ENCODE measurements around the gene SRP72.

SRP72 gene

GRCh38 chr4:56467284-56468096 is at the start of gene SRP72:
SRP72 (plus strand) TSS chr4:56467617; CDS start chr4:56467636, 19 bp downstream.
- peaks cover 87% of the 10 kb centered on the region for H3K79me2 ChIP-seq (ENCODE audit: low read length)
- no peaks in the 10 kb centered on the region for H3K27me3 ChIP-seq (replicated peaks; ENCODE audit: insufficient read depth, low read length)
- peak within 1 kb of the TSS; percentile 94 for H3K4me3 ChIP-seq (ENCODE audit: low read length)
- peak; percentile 89 for DNase-seq
- H3K36me3 ChIP-seq (replicated peaks; ENCODE audit: insufficient read depth, low read length): peaks cover 5% of the 10 kb centered on the region; the same call in 1 of the 2 replicates
- H3K4me2 ChIP-seq (ENCODE audit: low read depth, low read length): peak within 1 kb of the TSS; percentile 70
- H3K9me2 ChIP-seq (replicated peaks; ENCODE audit: insufficient read depth, low read length): no peaks in the 10 kb centered on the region
- peaks cover 12% of the 10 kb centered on the region for H3F3A ChIP-seq (ENCODE audit: insufficient read depth, low read length)
- peak within 1 kb of the TSS; percentile 91 for H2AFZ ChIP-seq (ENCODE audit: low read length)
- H3K27ac ChIP-seq (ENCODE audit: low read length): peak within 1 kb of the TSS; percentile 73
- peaks cover 17% of the 10 kb centered on the region for H3K4me1 ChIP-seq (ENCODE audit: low read length)
- no peak for TF ChIP-seq EZH2phosphoT487 (IDR thresholded peaks at IDR 0.05; ENCODE audit: low read length)
- no peak for TF ChIP-seq EZH2 (optimal IDR thresholded peaks at IDR 0.05; ENCODE audit: low read depth, low read length)
- no peak for TF ChIP-seq CTCF (IDR thresholded peaks at IDR 0.05; ENCODE audit: low read length)
- H4K20me1 ChIP-seq (ENCODE audit: insufficient read depth, low read length): no peaks in the 10 kb centered on the region
- peak within 1 kb of the TSS; percentile 90 for H3K9ac ChIP-seq (ENCODE audit: low read length)
- H3K9me3 ChIP-seq (replicated peaks; ENCODE audit: insufficient read depth, low read length): no peaks in the 10 kb centered on the region

- no peak overlapping the region for H2AFZ ChIP-seq (ENCODE audit: low read length)
- H3K27ac ChIP-seq (ENCODE audit: low read length): no peak overlapping the region
- no peaks in the 10 kb centered on the region for H3K9me2 ChIP-seq (replicated peaks; ENCODE audit: insufficient read depth, low read length)
- no peak overlapping the region for H3K9ac ChIP-seq (ENCODE audit: low read length)
- no peak for DNase-seq
- H3F3A ChIP-seq (ENCODE audit: insufficient read depth, low read length): no peaks in the 10 kb centered on the region
- H3K36me3 ChIP-seq (replicated peaks; ENCODE audit: insufficient read depth, low read length): no peaks in the 10 kb centered on the region
- H4K20me1 ChIP-seq (ENCODE audit: insufficient read depth, low read length): peaks cover 52% of the 10 kb centered on the region
- H3K9me3 ChIP-seq (replicated peaks; ENCODE audit: insufficient read depth, low read length): no peaks in the 10 kb centered on the region
- TF ChIP-seq EZH2phosphoT487 (IDR thresholded peaks at IDR 0.05; ENCODE audit: low read length) (no peak), EZH2 (optimal IDR thresholded peaks at IDR 0.05; ENCODE audit: low read depth, low read length) (no peak), CTCF (IDR thresholded peaks at IDR 0.05; ENCODE audit: low read length) (no peak)
- peaks cover 4% of the 10 kb centered on the region; the same call in 1 of the 2 replicates for H3K4me1 ChIP-seq (ENCODE audit: low read length)
- H3K4me2 ChIP-seq (ENCODE audit: low read depth, low read length): no peak overlapping the region
- H3K4me3 ChIP-seq (ENCODE audit: low read length): no peak overlapping the region
- peaks cover 100% of the 10 kb centered on the region for H3K79me2 ChIP-seq (ENCODE audit: low read length)
- no peaks in the 10 kb centered on the region for H3K27me3 ChIP-seq (replicated peaks; ENCODE audit: insufficient read depth, low read length)
Observed at GRCh38 chr4:56424176-56424575, 43.2 kb upstream of the SRP72 start.

GRCh38 chr4:56424697-56425514 is 42.5 kb upstream of the SRP72 start:
- Histone ChIP-seq H3K27me3 (replicated peaks; ENCODE audit: insufficient read depth, low read length) (no peaks in the 10 kb centered on the region), H3K9ac (ENCODE audit: low read length) (no peak overlapping the region), H3K9me3 (replicated peaks; ENCODE audit: insufficient read depth, low read length) (no peaks in the 10 kb centered on the region), H3F3A (ENCODE audit: insufficient read depth, low read length) (no peaks in the 10 kb centered on the region), H3K36me3 (replicated peaks; ENCODE audit: insufficient read depth, low read length) (no peaks in the 10 kb centered on the region), H3K27ac (ENCODE audit: low read length) (no peak overlapping the region), H3K4me3 (ENCODE audit: low read length) (no peak overlapping the region), H3K79me2 (ENCODE audit: low read length) (peaks cover 100% of the 10 kb centered on the region), H2AFZ (ENCODE audit: low read length) (no peak overlapping the region), H3K4me2 (ENCODE audit: low read depth, low read length) (no peak overlapping the region), H4K20me1 (ENCODE audit: insufficient read depth, low read length) (peaks cover 46% of the 10 kb centered on the region), H3K4me1 (ENCODE audit: low read length) (peaks cover 4% of the 10 kb centered on the region; the same call in 1 of the 2 replicates), H3K9me2 (replicated peaks; ENCODE audit: insufficient read depth, low read length) (no peaks in the 10 kb centered on the region)
- DNase-seq: peak; percentile 49
- peak; percentile 65 for TF ChIP-seq CTCF (IDR thresholded peaks at IDR 0.05; ENCODE audit: low read length)
- no peak for TF ChIP-seq EZH2phosphoT487 (IDR thresholded peaks at IDR 0.05; ENCODE audit: low read length)
